Limb (tissue), 2 donors: ENCODE measurements around the gene FOXC1.

Experiments used
- DNase-seq, 2 donors: peaks; one replicate each; pipeline ENCODE4 v3.0.0-alpha.2; 2016; ENCODE audit errors: extremely low spot score in 2 of 2

The FOXC1 gene

GRCh38 chr6:1622851-1623768 is 13.4 kb downstream of the FOXC1 start:
- peak in 1 of 2 donors; percentile 58 for DNase-seq

DNA sequence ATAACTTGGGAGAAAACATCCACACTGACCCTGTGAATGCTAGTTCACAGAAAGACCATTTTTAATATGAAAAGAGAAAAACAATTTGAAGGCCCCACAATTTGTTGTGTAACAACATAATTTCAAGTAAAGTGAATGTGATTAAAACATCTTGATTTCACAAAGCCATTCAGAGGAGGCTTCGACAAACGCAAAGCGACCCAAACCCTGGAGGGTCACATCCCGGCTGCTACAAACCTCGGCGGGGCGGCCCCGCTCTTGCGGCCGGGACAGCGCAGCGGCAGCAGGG is 14.0 kb downstream of the FOXC1 start:
- no peak for DNase-seq

- peak in 1 of 2 donors; percentile 65 for DNase-seq
Observed at GRCh38 chr6:1624058-1624850, 14.5 kb downstream of the FOXC1 start.

DNA sequence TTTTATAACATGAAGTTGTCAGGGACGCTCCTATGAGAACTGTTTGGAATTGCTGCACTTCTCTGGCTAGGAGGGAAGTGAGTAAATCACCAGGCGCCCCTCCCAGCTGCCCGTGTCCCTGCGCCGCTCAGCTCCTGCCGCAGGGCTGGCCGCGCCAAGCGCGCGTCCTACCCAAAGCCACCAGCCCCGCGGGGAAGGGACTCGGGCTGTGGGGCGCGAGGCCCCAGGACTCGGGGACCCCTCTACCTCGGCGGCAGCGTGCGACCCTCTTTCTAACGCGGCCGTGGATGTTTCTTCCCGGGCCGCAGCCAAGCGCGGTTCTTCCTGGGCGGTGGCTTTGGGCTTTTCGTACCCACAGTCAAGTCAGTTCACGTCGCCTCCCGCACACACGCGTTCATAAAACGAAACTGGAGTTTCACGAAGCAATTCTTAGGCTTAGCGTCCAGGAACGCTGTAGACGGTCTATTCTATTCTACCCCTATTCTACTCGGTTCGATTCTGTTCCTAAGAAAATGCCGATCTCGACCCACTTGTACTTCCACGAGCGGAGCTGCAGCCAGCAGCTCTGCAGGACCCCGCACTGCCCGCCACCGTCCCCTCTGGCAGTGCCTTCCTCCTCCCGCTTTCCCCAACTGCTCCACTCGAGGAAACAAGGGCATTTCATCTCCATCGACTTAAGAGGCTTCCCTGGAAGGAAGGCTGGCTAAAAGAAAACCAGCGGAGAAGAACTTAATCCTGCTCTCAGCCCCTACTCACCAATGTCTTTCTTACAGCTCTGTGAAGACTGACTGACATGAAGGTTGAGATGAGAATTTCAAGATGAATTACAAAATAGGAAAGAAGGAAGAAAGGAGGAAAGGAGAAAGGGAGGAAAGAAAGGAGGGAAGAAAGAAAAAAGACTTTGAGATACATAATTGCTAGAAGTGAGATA is 15.4 kb downstream of the FOXC1 start:
- DNase-seq, result peak in 1 of 2 donors; percentile 61

DNA sequence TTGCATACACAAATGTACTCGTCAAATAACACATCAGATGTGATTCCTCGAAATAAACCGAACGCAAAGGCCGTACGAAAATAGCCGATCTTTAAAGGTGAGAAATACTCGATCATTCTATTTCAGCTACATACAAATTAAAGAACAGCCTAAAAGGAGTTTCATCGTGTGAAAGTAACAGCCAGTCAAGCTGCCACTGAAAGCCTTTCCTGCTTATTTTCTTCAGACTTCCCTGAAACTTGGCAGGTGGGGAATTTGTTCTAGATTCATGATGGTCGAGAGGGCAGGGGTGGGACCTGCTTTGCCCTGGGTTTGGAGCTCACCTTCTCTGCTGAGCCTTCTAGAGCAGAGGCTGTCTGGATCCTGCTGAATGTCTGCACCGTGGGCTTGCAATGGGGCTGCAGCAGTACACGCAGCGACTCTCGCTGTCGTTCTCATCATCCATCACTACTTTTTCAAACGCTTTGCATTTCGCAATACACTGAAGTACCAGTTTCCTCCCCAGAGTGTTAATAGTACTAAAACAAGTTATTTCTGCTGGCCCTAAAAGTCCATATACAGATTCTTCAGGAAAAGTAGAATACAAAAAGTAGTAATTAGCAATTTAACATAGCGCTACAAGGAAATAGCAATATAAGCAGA is 16.2 kb downstream of the FOXC1 start:
- no peak for DNase-seq

DNA sequence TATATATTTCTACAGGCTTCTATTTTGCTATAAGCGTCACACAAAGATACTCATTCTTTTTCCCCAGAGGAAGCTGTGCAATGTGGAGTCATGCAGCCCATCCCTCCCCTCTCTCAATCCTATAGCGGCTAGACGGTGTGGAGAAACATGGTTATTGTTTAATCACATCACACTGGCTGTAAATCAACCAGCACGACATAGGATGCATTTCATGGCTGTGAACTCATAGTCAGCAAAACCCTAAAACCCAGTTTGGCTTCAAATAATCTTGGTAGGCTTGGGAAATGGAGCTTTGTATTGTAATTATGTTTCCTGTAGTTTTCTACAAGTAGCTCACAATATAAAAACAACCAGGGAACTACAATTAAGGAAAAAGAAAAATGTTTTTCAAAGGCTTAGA is 16.8 kb downstream of the FOXC1 start:
- no peak for DNase-seq

DNA sequence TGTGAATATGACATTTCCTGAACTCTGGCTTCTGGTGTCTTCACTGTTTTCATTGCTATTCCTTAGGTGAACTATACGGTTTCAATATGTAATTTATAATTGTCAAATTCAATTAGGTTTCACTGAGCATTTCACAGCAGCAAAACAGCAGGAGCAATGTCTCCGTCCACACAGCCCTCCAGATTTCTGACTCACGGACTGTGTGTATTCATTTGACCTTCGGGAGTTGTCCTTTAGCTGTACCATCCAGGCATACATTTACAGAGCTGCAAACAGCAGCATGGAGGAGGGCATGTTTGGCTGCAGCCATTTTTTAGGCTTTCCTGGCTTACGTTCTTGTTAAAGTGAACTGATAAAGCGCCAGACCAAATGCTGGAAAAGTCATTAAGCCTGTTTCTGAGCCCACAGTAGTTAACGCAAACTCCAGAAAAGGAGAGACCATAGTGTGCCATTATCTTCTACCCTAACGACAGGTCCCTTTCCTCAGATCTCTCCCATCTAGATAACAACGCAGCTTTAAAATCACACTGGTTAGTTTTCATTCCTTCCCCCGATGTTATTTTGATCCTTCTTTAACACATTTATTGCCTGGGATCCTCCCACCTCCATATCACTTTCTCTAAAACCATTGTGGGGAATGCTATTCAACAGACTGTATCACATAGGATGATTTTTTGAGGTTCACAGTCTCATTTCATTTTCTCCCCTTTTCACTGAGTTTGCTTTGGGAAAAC is 18.3 kb downstream of the FOXC1 start:
- DNase-seq, result no peak

DNA sequence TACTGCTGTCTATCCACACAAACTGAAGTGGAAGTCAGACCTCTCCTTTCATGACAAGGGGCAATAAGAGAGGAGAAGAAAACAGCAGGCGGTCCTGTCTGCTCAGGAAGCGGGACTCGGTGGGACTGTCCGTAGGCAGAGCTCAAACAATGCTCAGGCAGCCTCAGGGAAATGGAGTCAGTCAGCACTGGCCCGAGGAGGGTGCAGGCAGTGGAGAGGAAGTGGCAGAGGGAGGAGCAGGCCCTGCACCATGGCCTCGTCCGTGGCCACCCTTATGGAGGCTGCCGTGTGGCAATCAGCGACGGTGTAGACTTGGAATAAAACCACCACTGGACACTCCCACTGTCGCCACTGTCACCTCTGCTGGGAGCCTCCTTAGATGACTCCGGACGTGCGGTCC is 19.6 kb downstream of the FOXC1 start:
- DNase-seq, result no peak

DNA sequence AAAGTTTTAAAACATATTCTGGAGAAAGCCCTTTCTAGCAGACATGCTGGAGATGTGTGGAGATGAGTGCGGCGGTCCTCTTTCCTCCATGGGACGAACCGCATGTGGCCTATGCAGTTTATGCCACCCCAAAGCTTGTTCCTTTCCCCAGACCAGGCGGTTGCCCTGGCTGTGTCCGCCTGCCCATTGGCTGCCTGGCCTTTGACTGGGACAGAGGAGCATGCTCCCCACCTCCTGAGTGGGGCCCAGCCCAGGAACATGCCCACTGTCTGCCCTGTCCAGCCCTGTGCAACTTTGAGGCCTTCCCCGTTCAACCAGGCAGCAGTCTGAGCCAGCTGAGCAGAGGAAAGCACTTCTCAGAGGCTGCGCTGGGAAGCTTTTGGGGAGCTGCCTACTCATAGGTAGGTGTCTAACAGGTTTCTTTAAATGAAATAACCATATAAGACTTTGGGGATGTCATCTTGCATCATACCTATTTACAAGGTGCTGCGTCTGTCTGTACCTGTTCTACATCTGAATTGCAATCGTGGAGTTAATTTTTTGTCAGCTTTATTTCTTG is 20.6 kb downstream of the FOXC1 start:
- no peak for DNase-seq

DNA sequence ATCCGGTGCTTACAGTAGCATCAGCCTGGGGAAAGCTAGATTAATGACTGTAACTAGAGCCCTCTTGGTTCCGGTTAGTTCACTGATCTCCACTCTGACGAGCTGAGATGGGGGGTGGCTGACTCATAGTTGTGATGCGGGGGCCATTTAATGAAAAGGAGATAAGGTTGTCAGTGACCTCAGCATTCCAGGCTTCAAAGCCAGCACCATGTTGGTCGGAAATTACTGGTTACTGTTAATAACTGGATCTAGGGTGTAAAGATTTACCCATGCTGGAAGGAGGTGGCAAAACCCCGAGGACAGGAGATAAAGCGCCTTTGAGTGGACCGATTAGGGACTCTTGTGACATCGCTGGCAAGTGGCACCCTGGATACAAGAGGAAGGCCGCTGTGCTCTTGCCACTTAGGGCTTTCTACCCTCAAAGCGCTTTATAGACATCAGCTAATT is 21.1 kb downstream of the FOXC1 start:
- no peak for DNase-seq

- DNase-seq, result no peak
Observed at GRCh38 chr6:1631251-1631650, 21.5 kb downstream of the FOXC1 start.

DNA sequence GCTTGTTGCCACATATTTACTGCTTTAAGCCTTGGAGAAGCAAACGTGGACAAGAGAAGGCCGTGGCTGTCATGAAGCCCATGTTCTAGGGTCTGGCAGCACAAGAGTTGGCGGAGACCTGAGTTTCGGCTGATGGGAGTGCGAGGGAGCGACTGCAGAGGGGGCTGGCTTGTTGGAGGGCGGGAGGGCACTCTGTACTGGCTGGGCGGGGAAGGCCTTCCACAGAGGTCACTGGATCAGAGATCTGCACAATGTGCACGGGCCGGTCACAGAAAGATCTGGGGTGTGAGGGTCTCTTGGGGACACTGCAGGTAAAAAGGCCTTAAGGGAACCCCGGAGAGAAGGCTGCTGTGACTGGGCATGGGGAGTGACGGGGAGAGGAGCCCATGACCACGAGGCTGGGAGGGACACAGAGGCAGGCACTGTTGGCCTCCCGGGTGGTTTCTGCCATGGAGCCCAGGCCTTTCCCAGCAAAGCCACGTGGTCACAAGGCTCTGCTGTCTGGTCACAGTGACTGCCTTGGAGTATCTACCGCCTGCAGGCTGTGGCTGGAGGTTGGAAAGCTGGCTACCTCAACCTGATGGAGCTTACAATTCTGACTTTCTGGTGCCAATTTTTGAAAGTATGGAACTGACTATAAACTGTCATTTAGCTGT is 23.8 kb downstream of the FOXC1 start:
- DNase-seq, result no peak

- no peak for DNase-seq
Observed at GRCh38 chr6:1634081-1634480, 24.4 kb downstream of the FOXC1 start.

- no peak for DNase-seq
Observed at GRCh38 chr6:1635305-1636010, 25.7 kb downstream of the FOXC1 start.

- no peak for DNase-seq
Observed at GRCh38 chr6:1636272-1636825, 26.6 kb downstream of the FOXC1 start.

DNA sequence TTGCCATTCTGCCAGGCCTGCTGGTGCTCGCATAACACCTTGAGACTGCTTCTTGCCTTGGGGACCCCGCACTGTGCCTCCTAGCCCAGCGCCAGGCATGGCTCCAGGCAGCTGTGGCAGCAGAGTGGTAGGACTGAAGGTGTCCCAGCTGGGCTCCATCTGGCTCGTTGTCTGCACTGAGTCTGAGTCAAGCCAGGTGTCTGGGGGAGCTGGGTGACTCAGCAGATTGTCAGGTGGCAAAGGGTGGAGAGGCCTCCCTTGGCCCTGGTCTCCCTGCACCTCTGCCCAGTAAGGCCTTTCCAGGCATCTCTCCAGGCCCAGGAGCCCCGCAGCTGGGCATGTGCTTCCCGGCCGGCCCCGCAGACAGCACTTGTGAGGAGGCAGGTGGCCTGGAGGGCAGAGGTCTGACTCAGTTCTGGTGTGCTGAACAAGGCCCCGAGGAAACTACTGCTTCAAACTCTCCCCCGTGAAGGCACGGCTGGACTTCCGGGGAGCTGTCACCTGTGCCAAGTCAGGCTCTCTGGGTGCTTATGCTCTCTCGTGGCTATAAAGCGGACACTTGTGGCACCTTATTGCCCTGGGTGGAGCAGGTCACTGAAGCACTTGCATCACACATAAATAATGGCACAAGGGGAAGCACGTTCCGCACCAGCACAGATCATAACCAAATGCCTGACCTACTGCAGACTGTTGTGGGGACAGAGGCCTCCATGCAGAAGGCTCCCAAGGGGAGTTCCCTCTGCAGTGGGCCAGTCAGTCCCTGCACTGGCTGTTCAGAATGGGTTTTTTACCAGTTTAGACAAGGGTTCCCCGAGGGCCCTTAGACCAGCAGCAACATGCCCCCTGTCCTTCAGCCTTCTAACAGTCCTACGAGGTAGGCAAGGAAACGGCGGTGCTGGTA is 27.5 kb downstream of the FOXC1 start:
- DNase-seq, result no peak

GRCh38 chr6:1639430-1639829 is 29.7 kb downstream of the FOXC1 start:
- no peak for DNase-seq

GRCh38 chr6:1640476-1640875 is 30.8 kb downstream of the FOXC1 start:
- DNase-seq, result no peak
